Breast epithelium (tissue), 3 donors: ENCODE results near the gene HP.

ENCODE experiments used
- CTCF ChIP-seq, 3 donors: fragments of 450-650 bp; IDR thresholded peaks; one replicate each; pipeline ENCODE4 v1.5.1; 2016 to 2017; ENCODE audit warnings: antibody characterized with exemption in 3 of 3, mild to moderate bottlenecking in 3 of 3, moderate library complexity in 3 of 3
- POLR2A ChIP-seq: fragments of 450-650 bp; IDR thresholded peaks from one replicate; pipeline ENCODE4 v1.6.1; 2016; ENCODE audit warnings: antibody characterized with exemption, mild to moderate bottlenecking, moderate library complexity
- POLR2AphosphoS5 ChIP-seq, 3 donors: sonication (generic); formaldehyde crosslinking; IDR thresholded peaks; one replicate each; pipeline ENCODE4 v1.6.1; 2017; ENCODE audit warnings: antibody characterized with exemption in 3 of 3

- TF ChIP-seq POLR2A (no peak), CTCF (IDR thresholded peaks at IDR 0.05) (no peak), POLR2AphosphoS5 (IDR thresholded peaks at IDR 0.05) (no peak)
These were observed 46.9 kb downstream of the HP start for GRCh38 chr16:72101195-72101594.
